Loucy (cell line): ENCODE measurements around the gene EXOC7.

Source experiments
- H2AFZ ChIP-seq: fragments of 200-600 bp; sonication (generic); 2 replicates; pipeline ENCODE4 v1.6.0; 2016; ENCODE audit warnings: antibody characterized with exemption, mild to moderate bottlenecking, low read length, moderate library complexity
- H3F3A ChIP-seq: fragments of 200-600 bp; 2 replicates; pipeline ENCODE4 v1.6.0; 2016; ENCODE audit warnings: antibody characterized with exemption, low read depth, mild to moderate bottlenecking
- H3K27me3 ChIP-seq: fragments of 200-600 bp; sonication (generic); 2 replicates; pipeline ENCODE4 v1.6.1; 2014; ENCODE audit warnings: low read length, mild to moderate bottlenecking; ENCODE audit not compliant: insufficient read depth, poor library complexity, severe bottlenecking
- H3K36me3 ChIP-seq: fragments of 200-600 bp; sonication (generic); 2 replicates; pipeline ENCODE4 v1.6.1; 2016; ENCODE audit warnings: low read length; ENCODE audit not compliant: insufficient read depth
- H3K4me1 ChIP-seq: fragments of 200-600 bp; sonication (generic); 2 replicates; pipeline ENCODE4 v1.5.1; 2014; ENCODE audit warnings: low read length, mild to moderate bottlenecking; ENCODE audit not compliant: insufficient read depth, poor library complexity, severe bottlenecking
- H3K4me2 ChIP-seq: fragments of 200-600 bp; sonication (generic); 2 replicates; pipeline ENCODE4 v1.6.0; 2014; ENCODE audit warnings: antibody characterized with exemption, low read length, low read depth, mild to moderate bottlenecking; ENCODE audit not compliant: poor library complexity, severe bottlenecking
- H3K4me3 ChIP-seq: fragments of 200-600 bp; sonication (generic); 2 replicates; pipeline ENCODE4 v1.5.1; 2014; ENCODE audit warnings: low read length, mild to moderate bottlenecking, mixed read lengths; ENCODE audit not compliant: poor library complexity, severe bottlenecking
- H3K79me2 ChIP-seq: fragments of 200-600 bp; sonication (generic); 2 replicates; pipeline ENCODE4 v1.6.1; 2014; ENCODE audit warnings: low read length; ENCODE audit not compliant: insufficient read depth
- H3K9ac ChIP-seq: fragments of 200-600 bp; sonication (generic); 2 replicates; pipeline ENCODE4 v1.6.0; 2014; ENCODE audit warnings: mild to moderate bottlenecking, low read depth, low read length, moderate library complexity; ENCODE audit not compliant: poor library complexity, severe bottlenecking
- H3K9me2 ChIP-seq: fragments of 200-600 bp; sonication (generic); replicated peaks from 2 replicates; pipeline ENCODE4 v1.6.1; 2016; ENCODE audit warnings: low read depth, low read length, mixed read lengths
- H3K9me3 ChIP-seq: fragments of 200-600 bp; sonication (generic); 2 replicates; pipeline ENCODE4 v1.6.1; 2014; ENCODE audit warnings: mild to moderate bottlenecking, antibody characterized with exemption, low read length, low read depth; ENCODE audit not compliant: insufficient read depth
- H4K20me1 ChIP-seq: fragments of 200-600 bp; sonication (generic); 2 replicates; pipeline ENCODE4 v1.6.0; 2014; ENCODE audit warnings: antibody characterized with exemption, low read length, mild to moderate bottlenecking; ENCODE audit not compliant: insufficient read depth, poor library complexity, severe bottlenecking
- CTCF ChIP-seq: fragments of 200-600 bp; sonication (generic); conservative IDR thresholded peaks from 2 replicates; pipeline ENCODE4 v1.5.1; 2014; ENCODE audit warnings: mild to moderate bottlenecking, antibody characterized with exemption, low read length
- EZH2phosphoT487 ChIP-seq: fragments of 200-600 bp; IDR thresholded peaks from 2 replicates; pipeline ENCODE4 v1.6.1; 2018; ENCODE audit warnings: antibody characterized with exemption, mild to moderate bottlenecking, moderate library complexity, borderline replicate concordance

The EXOC7 gene

DNA sequence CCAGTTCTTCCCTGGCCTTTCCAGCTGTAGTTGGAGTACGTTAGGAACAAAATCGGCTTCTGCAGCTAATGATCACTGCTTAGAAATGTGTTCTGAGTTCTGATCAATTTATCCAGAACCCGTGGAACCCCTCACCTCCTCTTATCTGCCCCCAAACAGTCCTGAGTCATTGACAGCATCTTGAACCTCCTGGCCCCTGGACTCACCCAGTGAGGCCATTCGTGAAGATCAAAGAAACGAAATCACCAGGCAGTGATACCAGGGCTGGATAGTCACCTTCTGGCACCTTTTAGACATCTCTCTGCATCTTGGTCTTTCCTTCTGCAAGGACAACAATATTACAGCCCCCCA is 17.0 kb upstream of the EXOC7 start:
- Histone ChIP-seq H3K4me3 (no peak overlapping the region), H3F3A (no peaks in the 10 kb centered on the region), H2AFZ (peak overlapping the region; percentile 78), H3K4me2 (no peak overlapping the region), H3K9me3 (no peaks in the 10 kb centered on the region), H3K27me3 (no peaks in the 10 kb centered on the region), H3K79me2 (no peaks in the 10 kb centered on the region), H4K20me1 (no peaks in the 10 kb centered on the region), H3K9ac (no peak overlapping the region), H3K36me3 (no peaks in the 10 kb centered on the region), H3K9me2 (no peaks in the 10 kb centered on the region), H3K4me1 (no peaks in the 10 kb centered on the region)
- TF ChIP-seq CTCF (no peak), EZH2phosphoT487 (no peak)

DNA sequence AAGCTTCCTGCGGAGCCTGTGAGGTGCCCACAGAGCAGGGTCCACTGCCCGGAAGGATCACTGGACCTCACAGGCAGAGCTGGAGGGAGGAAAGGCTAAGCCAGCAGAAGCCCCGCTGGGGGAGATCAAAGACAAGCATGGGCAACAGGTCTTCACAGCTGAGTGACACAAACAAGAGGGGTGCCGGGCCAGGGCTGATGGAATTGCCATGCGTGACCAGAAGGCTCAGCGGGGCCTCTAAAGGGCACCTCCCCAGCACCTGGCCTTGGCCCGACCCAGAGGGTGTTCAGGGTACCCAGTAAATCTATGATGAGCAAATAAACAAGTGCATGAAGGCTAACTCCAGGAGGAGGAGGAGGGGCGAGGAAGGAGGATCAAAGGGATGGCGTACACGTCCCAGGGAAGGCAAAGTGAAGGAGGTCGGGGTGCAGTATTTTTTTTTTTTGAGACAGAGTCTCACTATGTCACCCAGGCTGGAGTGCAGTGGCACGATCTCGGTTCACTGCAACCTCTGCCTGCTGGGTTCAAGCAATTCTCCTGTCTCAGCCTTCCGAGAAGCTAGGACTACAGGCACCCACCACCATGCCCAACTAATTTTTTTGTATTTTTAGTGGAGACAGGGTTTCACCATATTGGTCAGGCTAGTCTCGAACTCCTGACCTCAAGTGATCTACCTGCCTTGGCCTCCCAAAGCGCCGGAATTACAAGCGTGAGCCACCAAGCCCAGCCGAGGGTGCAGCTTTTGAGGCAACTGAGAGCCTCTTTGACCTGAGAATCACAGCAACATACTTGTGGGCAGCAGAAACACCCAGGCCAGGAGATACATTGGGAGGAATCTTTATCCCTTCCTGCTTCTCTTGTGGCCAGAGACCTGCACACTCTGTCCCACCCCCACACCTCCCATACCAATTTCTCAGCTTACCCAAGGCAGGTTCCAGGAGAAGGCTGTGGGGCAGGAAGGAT is 16.1 kb upstream of the EXOC7 start:
- Histone ChIP-seq H3K27me3 (no peaks in the 10 kb centered on the region), H3K79me2 (no peaks in the 10 kb centered on the region), H2AFZ (no peak overlapping the region), H3K36me3 (no peaks in the 10 kb centered on the region), H3K4me2 (no peak overlapping the region), H3K4me1 (no peaks in the 10 kb centered on the region), H4K20me1 (no peaks in the 10 kb centered on the region), H3K9ac (no peak overlapping the region), H3K4me3 (no peak overlapping the region), H3K9me2 (no peaks in the 10 kb centered on the region), H3F3A (no peaks in the 10 kb centered on the region), H3K9me3 (no peaks in the 10 kb centered on the region)
- TF ChIP-seq CTCF (no peak), EZH2phosphoT487 (no peak)

DNA sequence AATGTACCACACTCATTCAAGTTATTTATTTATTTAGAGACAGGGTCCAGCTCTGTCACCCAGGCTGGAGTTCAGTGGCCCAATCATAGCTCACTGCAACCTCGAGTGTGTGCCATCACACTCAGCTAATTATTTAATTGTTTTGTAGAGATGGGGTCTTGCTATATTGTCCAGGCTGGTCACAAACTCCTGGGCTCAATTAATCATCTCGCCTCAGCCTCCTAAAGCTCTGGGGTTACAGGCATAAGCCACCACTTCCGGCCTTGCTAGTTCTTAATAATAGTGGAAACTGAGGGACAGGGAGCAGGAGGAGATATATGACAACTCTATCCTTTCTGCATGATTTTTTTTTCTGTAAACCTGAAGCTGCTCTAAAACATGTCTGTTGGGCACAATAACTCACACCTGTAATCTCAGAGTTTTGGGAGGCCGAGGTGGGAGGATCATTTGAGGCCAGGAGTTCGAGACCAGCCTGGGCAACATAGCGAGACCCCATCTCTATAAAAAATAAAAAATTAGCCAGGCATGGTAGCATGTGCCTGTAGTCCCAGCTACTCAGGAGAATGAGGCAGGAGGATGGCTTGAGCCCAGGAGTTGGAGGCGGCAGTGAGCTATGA is 11.7 kb upstream of the EXOC7 start:
- H3K27me3 ChIP-seq = no peaks in the 10 kb centered on the region
- H3K4me2 ChIP-seq = no peak overlapping the region
- no peaks in the 10 kb centered on the region for H3K9me3 ChIP-seq
- no peaks in the 10 kb centered on the region for H3K36me3 ChIP-seq
- H3F3A ChIP-seq = no peaks in the 10 kb centered on the region
- no peak for TF ChIP-seq EZH2phosphoT487
- no peak for TF ChIP-seq CTCF
- no peaks in the 10 kb centered on the region for H3K9me2 ChIP-seq
- H3K4me1 ChIP-seq = peaks cover 8% of the 10 kb centered on the region
- no peaks in the 10 kb centered on the region for H4K20me1 ChIP-seq
- no peaks in the 10 kb centered on the region for H3K79me2 ChIP-seq
- H3K4me3 ChIP-seq = no peak overlapping the region
- H3K9ac ChIP-seq = no peak overlapping the region
- no peak overlapping the region for H2AFZ ChIP-seq
